Mammary epithelial cell (primary cell): ENCODE results near the gene POU6F2.

Source experiments
- CTCF ChIP-seq, 2 donors: IDR thresholded peaks in 1 of 2; conservative IDR thresholded peaks in 1 of 2; 2 replicates each; pipeline ENCODE4 v1.5.1; 2011 to 2012; ENCODE audit warnings: inconsistent platforms in 2 of 2, low read length in 2 of 2, mild to moderate bottlenecking in 2 of 2, control low read depth in 1 of 2, low read depth in 1 of 2; ENCODE audit not compliant: insufficient read depth in 1 of 2; ENCODE audit errors: extremely low read depth in 1 of 2
- EZH2 ChIP-seq: IDR thresholded peaks from 2 replicates; pipeline ENCODE4 v1.6.1; 2012; ENCODE audit warnings: low read length, inconsistent platforms, borderline replicate concordance

DNA sequence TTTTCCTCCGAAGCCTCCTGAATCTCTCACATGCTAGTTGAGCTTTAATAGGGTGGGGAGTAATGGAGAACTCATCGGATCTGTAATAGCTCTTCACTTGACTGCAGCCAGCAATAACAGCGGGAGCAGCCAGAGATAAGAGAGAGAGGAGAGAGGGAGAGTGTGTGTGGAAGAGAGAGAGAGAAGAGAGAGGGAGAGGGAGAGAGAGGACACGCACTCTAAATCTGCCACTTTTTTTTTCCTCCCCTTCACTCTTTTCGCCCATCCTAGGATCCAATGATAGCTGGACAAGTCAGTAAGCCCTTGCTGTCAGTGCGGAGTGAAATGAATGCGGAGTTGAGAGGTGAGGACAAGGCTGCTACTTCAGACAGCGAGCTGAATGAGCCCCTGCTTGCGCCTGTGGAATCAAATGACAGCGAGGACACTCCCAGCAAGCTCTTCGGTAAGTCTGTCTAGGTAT is 107.9 kb downstream of the POU6F2 start:
- no peak for TF ChIP-seq CTCF (conservative IDR thresholded peaks at IDR 0.05 in 1 of 2, IDR thresholded peaks at IDR 0.05 in 1 of 2; ENCODE audit: extremely low read depth in 1 of 2, insufficient read depth in 1 of 2, low read depth in 1 of 2, low read length in 2 of 2)
- TF ChIP-seq EZH2, result no peak
